Parathyroid adenoma (tissue), 2 donors: ENCODE data around the gene ZNF813.
"Not testable (repeated sequence)": the region's sequence is repeated elsewhere in the genome, so short reads cannot be mapped to it uniquely, and the experiment has no call there.

Experiments used
- H2AFZ ChIP-seq: fragments of 300-600 bp; sonication (generic); one replicate; pipeline ENCODE4 v1.7.0; 2017; ENCODE audit warnings: antibody characterized with exemption, mild to moderate bottlenecking
- H3K27ac ChIP-seq: fragments of 300-600 bp; sonication (generic); one replicate; pipeline ENCODE4 v1.7.0; 2017
- H3K27me3 ChIP-seq: fragments of 300-600 bp; sonication (generic); one replicate; pipeline ENCODE4 v1.7.0; 2017; ENCODE audit warnings: low read length; ENCODE audit not compliant: control insufficient read depth, insufficient read depth
- H3K36me3 ChIP-seq: fragments of 300-600 bp; sonication (generic); one replicate; pipeline ENCODE4 v1.7.0; 2017; ENCODE audit warnings: low read length; ENCODE audit not compliant: control insufficient read depth, insufficient read depth
- H3K4me1 ChIP-seq: fragments of 300-600 bp; sonication (generic); one replicate; pipeline ENCODE4 v1.7.0; 2017; ENCODE audit warnings: control low read depth
- H3K4me2 ChIP-seq: fragments of 300-600 bp; sonication (generic); one replicate; pipeline ENCODE4 v1.7.0; 2017; ENCODE audit warnings: low read length
- H3K4me3 ChIP-seq: fragments of 300-600 bp; sonication (generic); one replicate; pipeline ENCODE4 v1.7.0; 2017; ENCODE audit warnings: low read depth, low read length
- H3K79me2 ChIP-seq: fragments of 300-600 bp; sonication (generic); one replicate; pipeline ENCODE4 v1.7.0; 2017; ENCODE audit warnings: control low read depth
- H3K9ac ChIP-seq: fragments of 300-600 bp; sonication (generic); one replicate; pipeline ENCODE4 v1.7.0; 2017; ENCODE audit warnings: mild to moderate bottlenecking
- H3K9me3 ChIP-seq: fragments of 300-600 bp; sonication (generic); one replicate; pipeline ENCODE4 v1.7.0; 2017; ENCODE audit warnings: low read length; ENCODE audit not compliant: control insufficient read depth
- TF ChIP-seq, protein P1 (sequence below): fragments of 300-600 bp; sonication (generic); IDR thresholded peaks from one replicate; pipeline ENCODE4 v1.7.0; 2017; ENCODE audit warnings: antibody characterized with exemption, mild to moderate bottlenecking
- donor health status: primary hyperparathyroidism.

The ZNF813 gene

DNA sequence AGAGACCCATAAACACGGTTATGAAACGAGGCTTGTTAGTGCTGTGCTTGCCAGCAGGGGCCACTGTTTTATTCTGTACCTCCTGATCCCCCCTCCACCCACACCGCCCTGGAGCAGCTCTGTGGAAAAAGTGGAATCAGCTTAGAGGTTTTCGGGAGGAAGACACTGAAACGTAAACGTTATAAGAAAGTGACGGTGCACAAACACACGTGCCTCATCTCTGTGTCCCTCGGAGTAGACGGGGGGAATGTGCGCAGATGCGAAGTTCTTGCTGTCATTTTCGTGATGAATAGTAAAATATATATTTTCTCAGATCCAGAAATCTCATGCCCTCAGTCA lies 36.8 kb downstream of the ZNF813 start:
- TF ChIP-seq, protein P1, sequence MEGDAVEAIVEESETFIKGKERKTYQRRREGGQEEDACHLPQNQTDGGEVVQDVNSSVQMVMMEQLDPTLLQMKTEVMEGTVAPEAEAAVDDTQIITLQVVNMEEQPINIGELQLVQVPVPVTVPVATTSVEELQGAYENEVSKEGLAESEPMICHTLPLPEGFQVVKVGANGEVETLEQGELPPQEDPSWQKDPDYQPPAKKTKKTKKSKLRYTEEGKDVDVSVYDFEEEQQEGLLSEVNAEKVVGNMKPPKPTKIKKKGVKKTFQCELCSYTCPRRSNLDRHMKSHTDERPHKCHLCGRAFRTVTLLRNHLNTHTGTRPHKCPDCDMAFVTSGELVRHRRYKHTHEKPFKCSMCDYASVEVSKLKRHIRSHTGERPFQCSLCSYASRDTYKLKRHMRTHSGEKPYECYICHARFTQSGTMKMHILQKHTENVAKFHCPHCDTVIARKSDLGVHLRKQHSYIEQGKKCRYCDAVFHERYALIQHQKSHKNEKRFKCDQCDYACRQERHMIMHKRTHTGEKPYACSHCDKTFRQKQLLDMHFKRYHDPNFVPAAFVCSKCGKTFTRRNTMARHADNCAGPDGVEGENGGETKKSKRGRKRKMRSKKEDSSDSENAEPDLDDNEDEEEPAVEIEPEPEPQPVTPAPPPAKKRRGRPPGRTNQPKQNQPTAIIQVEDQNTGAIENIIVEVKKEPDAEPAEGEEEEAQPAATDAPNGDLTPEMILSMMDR = peak; percentile 36
- Histone ChIP-seq H3K27ac (peak overlapping the region; percentile 53), H2AFZ (peak overlapping the region; percentile 39), H3K4me2 (peak overlapping the region; percentile 70), H3K4me3 (peak overlapping the region; percentile 41)
- H3K27me3 ChIP-seq, H3K4me1 ChIP-seq, H3K36me3 ChIP-seq, H3K79me2 ChIP-seq, H3K9ac ChIP-seq, H3K9me3 ChIP-seq: not testable (repeated sequence)

DNA sequence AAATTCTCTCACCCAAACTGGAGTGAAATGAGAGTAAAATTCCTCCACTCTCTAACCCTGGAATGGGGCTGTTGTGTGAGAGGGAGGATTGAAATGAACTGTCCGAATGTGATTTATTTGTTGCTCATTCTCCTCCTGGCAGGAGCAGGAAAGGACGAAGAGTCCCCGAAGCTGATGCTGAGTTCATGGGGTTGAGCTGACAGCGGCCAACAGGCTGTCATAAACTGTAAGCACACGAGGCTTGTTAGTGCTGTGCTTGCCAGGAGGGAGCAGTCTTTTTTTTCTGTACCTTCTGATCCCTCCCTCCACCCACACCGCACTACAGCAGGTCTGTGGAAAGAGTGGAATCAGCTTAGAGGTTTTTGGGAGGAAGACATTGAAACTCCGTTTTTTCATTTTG lies 37.4 kb downstream of the ZNF813 start:
- Histone ChIP-seq H3K9me3 (no peaks in the 10 kb centered on the region), H3K79me2 (no peaks in the 10 kb centered on the region), H3K27ac (no peak overlapping the region), H3K4me1 (peaks cover 9% of the 10 kb centered on the region), H3K27me3 (no peaks in the 10 kb centered on the region), H3K9ac (no peak overlapping the region), H3K36me3 (no peaks in the 10 kb centered on the region), H3K4me2 (peak overlapping the region; percentile 70), H3K4me3 (peak overlapping the region; percentile 41), H2AFZ (peak overlapping the region; percentile 39)
- TF ChIP-seq, protein P1 = no peak

DNA sequence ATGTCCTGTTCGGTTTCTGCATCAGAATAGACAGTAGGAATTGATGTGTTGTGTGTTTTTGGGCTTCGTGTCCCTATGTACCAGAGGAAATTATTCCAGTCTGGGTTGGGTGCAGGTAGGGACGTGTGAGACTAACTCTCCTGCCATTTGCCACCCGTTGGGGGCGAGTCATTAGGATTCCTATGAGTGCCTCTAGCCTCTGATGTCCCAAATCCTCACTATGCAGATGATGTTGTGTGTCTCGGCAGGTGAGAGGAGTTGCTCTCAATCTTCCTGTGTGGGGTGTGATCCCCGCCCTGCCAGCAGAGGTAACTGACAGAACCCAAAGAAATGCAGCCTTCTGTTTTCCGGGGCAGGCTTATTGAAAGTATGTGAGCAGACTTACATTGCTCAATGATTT lies 39.2 kb downstream of the ZNF813 start:
- no peaks in the 10 kb centered on the region for H3K27me3 ChIP-seq
- H3K9me3 ChIP-seq = no peaks in the 10 kb centered on the region
- H3K79me2 ChIP-seq = no peaks in the 10 kb centered on the region
- H3K9ac ChIP-seq = no peak overlapping the region
- no peak overlapping the region for H3K4me3 ChIP-seq
- H3K27ac ChIP-seq = no peak overlapping the region
- no peak overlapping the region for H2AFZ ChIP-seq
- TF ChIP-seq, protein P1 = no peak
- H3K36me3 ChIP-seq = no peaks in the 10 kb centered on the region
- H3K4me2 ChIP-seq = no peak overlapping the region
- H3K4me1 ChIP-seq = peaks cover 9% of the 10 kb centered on the region

DNA sequence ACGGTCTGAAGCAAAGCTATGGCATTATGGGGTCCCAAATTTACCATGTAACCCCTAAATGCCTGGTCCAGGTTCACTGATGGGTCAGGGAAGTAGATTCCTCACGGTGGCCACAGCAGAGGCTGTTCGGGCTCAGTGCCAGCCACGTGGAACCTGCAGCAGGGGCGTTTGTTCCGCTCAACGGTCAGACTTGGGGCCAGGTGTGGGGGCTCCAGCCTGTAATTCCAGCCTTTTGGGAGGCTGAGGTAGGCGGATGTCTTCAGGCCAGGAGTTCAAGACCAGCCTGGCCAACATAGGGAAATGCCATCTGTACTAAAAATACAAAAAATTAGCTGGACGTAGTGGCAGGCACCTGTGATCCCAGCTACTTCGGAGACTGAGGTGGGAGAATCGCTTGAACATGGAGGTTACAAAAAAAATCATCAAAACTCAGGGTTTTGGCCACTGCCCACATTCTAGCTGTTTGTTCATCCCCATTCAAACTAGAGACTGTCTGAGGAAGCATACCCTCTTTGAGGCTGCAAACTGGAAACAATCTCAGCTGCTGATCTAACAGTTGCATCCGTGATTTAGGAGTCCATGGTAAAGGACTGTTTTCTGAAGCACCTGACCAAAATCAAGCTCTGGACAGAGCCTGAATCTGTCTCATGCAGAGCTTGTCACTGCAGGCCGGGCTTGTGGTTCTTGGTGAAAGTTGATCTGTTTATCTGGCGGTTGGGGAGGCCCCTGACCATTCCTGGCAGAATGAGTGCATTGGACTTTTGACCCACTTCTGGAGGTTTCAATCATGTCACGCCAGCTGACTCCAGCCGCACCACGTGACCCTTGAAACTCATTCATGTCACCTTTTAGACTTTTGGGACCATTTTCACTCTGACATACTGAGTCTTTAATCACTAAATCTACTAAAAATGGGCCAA lies 40.2 kb downstream of the ZNF813 start:
- H3K9ac ChIP-seq = no peak overlapping the region
- H3K4me3 ChIP-seq = no peak overlapping the region
- TF ChIP-seq, protein P1 = no peak
- no peaks in the 10 kb centered on the region for H3K36me3 ChIP-seq
- H3K9me3 ChIP-seq = no peaks in the 10 kb centered on the region
- H3K27ac ChIP-seq = no peak overlapping the region
- H2AFZ ChIP-seq = peak overlapping the region; percentile 9
- peaks cover 9% of the 10 kb centered on the region for H3K4me1 ChIP-seq
- H3K79me2 ChIP-seq = no peaks in the 10 kb centered on the region
- no peaks in the 10 kb centered on the region for H3K27me3 ChIP-seq
- H3K4me2 ChIP-seq = no peak overlapping the region

DNA sequence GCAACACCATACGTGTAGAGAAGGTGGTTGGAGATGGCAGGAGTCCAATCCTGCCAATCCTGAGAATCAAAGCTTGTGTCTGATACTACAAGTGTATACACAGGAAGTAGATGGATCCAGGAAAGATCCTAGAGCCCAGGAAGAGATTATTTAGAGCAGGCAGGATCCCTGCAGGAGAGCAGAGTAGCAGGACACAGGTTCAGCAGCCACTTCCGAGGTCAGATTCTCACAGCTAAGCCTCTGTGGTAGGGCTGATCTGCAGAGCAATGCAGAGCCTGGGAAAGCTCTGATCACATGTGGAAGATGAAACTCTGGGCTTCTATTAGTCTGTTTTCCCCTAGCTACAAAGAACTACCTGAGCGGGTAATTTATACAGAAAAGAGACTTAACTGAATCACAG lies 41.9 kb downstream of the ZNF813 start:
- no peaks in the 10 kb centered on the region for H3K27me3 ChIP-seq
- H2AFZ ChIP-seq = no peak overlapping the region
- no peaks in the 10 kb centered on the region for H3K36me3 ChIP-seq
- no peak overlapping the region for H3K9ac ChIP-seq
- no peak overlapping the region for H3K4me3 ChIP-seq
- no peaks in the 10 kb centered on the region for H3K9me3 ChIP-seq
- no peak overlapping the region for H3K4me2 ChIP-seq
- H3K79me2 ChIP-seq = no peaks in the 10 kb centered on the region
- TF ChIP-seq, protein P1 = no peak
- peaks cover 7% of the 10 kb centered on the region for H3K4me1 ChIP-seq
- H3K27ac ChIP-seq = no peak overlapping the region
